GM10266 (cell line): ENCODE results near the gene ARFGEF3.

Experiments
- DNase-seq: peaks from one replicate; pipeline ENCODE4 v3.0.0; 2012; ENCODE audit errors: extremely low spot score
- CTCF ChIP-seq: IDR thresholded peaks from 2 replicates; pipeline ENCODE4 v1.5.1; 2012; ENCODE audit warnings: mild to moderate bottlenecking, low read depth; ENCODE audit not compliant: control insufficient read depth, insufficient read depth; ENCODE audit errors: missing control alignments

Gene ARFGEF3

DNA sequence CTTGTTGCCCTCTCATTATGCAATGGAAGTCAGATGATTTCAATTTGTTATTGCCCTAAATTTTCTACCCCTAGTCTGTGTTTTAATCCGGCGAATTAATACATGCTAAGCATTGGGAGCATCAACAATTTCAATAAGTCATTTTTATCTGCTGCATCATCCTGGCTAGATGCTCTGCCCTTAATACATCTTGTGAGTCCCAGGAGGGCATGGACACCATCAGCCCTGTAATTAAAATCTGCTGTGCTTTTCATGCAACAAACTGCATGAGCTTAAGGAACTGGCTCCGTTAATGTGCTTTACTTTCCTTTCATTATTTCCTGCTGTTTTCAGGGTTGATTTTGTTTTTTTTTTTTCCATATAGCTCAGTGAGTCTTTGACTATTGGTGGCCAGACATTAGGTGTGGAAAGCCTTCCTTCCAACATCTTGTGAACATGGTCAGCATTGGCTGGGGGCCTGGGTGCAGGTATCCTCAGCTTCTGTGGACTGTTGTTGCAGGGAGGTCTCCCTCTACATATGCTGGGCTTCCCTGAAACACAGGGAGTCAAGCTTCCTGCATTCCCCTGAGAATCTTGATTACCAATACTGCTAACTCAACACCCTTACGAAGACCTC lies 65.1 kb downstream of the ARFGEF3 start:
- no peak for DNase-seq
- TF ChIP-seq CTCF = no peak

DNA sequence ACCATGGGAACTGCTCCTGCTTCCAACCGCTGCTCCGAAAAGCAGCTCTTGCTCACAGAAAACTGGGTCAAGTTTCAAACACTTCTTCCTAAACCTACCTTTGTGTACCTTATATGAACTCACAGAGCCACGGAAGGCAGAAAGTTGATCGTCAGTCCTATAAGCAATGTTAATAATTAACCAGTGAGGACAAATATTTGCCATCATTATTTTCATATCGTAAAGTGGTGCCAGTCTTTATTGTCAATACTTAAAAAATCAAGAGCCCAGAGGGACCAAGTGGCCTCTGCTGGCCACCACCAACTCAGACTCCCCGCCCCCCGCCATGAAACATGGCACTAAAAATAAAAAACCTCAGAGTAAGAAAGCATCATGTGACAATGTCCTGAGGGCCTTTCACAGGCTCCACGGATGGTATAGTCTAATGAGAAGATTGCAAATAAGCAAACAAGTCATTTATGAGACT lies 65.6 kb downstream of the ARFGEF3 start:
- TF ChIP-seq CTCF = no peak
- no peak for DNase-seq

- DNase-seq = no peak
- no peak for TF ChIP-seq CTCF
Measured at GRCh38 chr6:138229072-138229471, 67.3 kb downstream of the ARFGEF3 start.

DNA sequence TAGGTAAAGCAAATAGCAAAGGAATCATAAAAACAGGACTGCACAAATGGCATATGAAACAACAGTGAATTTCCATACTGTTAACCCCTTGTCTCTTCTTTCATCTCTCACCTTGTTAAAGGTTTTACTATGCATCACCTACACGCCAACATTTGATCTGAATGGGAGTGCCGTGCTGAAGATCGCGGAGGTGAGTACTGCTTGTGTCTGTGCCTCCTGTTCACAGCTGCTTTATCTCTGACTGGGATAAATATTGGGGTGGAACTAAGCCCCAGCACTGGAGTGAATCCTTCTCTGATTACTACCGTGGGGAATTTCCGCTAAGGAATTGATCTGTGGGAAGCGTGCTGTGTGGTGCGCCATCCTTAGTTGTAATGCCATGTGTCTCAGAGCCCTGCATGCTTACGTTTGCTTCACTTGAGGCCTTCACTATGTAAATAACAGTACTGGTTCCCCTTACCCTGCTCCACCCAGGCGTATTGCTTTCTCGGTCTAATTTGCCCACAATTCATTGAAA lies 68.0 kb downstream of the ARFGEF3 start:
- no peak for TF ChIP-seq CTCF
- DNase-seq = no peak

- DNase-seq = no peak
- no peak for TF ChIP-seq CTCF
Measured at GRCh38 chr6:138230221-138230620, 68.5 kb downstream of the ARFGEF3 start.

- TF ChIP-seq CTCF = no peak
- DNase-seq = no peak
Measured at GRCh38 chr6:138230759-138231380, 69.1 kb downstream of the ARFGEF3 start.

GRCh38 chr6:138231381-138231886 lies 69.7 kb downstream of the ARFGEF3 start:
- DNase-seq = no peak
- no peak for TF ChIP-seq CTCF
